ENCODE results near the gene KLHDC2.
A peak's percentile ranks its signal among the peaks of the same experiment; 100 is the strongest.
"Not testable (repeated sequence)": the region's sequence is repeated elsewhere in the genome, so short reads cannot be mapped to it uniquely, and the experiment has no call there.

The KLHDC2 gene, protein sequence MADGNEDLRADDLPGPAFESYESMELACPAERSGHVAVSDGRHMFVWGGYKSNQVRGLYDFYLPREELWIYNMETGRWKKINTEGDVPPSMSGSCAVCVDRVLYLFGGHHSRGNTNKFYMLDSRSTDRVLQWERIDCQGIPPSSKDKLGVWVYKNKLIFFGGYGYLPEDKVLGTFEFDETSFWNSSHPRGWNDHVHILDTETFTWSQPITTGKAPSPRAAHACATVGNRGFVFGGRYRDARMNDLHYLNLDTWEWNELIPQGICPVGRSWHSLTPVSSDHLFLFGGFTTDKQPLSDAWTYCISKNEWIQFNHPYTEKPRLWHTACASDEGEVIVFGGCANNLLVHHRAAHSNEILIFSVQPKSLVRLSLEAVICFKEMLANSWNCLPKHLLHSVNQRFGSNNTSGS

GRCh38 chr14:49767571-49768300, at the start of gene KLHDC2:
Gene KLHDC2 (plus strand): TSS chr14:49768153. CDS start chr14:49768469, 316 bp downstream.
- DNase-seq = peak; percentile 12

- no peak for DNase-seq
These were observed 47.2 kb upstream of the KLHDC2 start for GRCh38 chr14:49720744-49721143.

- not testable (repeated sequence) for DNase-seq
These were observed 46.1 kb upstream of the KLHDC2 start for GRCh38 chr14:49721733-49722435.

DNA sequence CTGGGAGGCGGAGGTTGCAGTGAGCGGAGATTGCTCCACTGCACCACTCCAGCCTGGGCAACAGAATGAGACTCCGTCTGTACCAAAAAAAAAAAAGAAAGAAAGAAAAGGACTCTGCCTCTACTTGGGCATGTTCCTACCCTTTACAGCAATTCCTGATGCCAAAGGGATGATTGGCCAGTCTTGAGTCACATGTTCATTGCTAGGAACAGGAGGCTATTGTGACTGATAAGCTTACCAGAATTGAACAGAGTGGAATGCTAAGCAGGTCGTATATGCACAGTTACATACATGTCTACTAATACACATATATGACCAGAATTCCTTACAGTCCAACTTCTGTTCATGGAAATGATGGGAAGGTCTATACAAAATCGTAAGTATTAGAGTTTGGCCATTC, 40.8 kb upstream of the KLHDC2 start:
- DNase-seq = no peak

DNA sequence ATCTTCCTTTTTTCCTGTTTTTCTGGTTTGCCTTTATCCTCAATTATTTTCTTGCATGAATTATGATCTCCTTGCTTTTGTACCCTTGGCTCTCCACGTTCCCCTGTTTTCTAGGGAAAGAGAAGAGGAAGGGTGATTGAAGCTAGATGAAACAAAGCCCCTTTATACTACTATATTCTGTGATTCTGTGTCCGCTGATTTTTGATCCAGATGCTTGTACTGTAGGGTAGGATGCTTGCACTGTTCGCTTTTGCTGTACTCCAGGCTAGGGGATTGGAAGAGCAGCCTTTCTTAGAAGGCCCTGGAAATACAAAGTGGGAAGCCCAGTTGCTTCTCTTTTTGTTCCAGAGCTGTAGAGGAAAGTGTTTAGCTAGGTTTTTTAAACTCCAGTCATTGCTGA, 35.1 kb upstream of the KLHDC2 start:
- DNase-seq = no peak

DNA sequence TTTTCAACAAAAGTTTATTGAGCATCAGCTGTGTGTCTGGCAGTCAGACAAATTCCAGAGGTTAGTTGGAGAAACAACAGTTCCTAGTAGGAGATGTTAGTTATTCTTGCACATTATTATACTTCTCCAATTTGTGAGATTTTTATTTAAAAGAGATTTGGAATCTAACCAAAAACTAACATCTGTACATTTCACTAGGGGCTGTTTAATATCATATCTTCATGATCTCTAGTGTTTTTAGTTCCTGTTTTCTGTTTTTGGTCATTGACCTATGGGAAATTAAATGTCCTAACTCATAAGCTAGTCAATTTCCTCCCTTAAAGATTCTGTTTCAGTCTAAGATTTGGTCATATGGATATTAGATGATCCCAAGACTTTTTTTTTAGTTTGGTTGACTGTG, 34.1 kb upstream of the KLHDC2 start:
- DNase-seq = no peak

GRCh38 chr14:49735669-49736068, 32.3 kb upstream of the KLHDC2 start:
- DNase-seq = not testable (repeated sequence)

- DNase-seq = no peak
These were observed 22.8 kb upstream of the KLHDC2 start for GRCh38 chr14:49745191-49745590.

DNA sequence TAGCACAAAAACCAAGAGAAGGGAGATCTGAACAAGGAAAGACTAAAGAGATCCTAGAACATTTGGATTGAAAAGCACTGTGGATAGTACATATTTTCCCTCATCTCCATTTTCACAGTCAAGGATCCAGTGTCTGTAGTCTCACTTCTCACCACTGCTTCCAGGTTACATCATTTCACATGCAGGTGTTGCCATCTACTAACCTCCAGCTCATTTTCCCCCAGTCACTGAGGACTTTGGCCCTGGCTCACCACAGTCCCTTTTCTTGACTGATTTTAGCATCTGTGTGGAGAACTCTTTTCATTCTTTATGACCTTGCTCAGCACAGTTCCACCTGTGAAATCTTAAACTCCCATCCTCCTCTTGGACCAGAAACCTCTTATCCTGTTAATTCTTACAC, 21.5 kb upstream of the KLHDC2 start:
- DNase-seq = not testable (repeated sequence)

DNA sequence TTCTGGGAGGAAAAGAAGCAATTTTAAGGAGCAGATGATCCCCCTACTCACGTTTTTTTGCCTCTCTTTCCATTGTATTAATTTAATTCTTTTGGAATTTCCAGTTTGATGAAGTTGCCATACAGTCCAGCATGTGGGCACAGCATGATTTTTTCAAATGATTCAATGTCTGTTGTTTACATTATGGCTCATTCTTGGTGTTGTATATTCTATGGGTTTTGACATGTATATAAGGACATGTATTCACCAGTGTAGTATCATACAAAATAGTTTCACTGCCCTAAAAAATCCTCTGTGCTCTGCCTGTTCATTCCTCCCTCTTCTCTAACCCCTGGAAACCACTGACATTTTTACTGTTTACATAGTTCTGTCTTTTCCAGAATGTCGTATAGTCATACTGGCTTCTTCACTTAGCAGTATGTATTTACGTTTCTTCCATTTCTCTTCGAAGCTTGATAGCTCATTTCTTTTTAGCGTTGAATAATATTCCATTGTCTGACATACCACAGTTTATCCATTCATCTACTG, 13.3 kb upstream of the KLHDC2 start:
- DNase-seq = no peak

- DNase-seq = no peak
These were observed 12.6 kb upstream of the KLHDC2 start for GRCh38 chr14:49755378-49755777.

GRCh38 chr14:49761839-49762551, 6.0 kb upstream of the KLHDC2 start:
- DNase-seq = no peak

- no peak for DNase-seq
These were observed 1.1 kb upstream of the KLHDC2 start for GRCh38 chr14:49766839-49767238.

DNA sequence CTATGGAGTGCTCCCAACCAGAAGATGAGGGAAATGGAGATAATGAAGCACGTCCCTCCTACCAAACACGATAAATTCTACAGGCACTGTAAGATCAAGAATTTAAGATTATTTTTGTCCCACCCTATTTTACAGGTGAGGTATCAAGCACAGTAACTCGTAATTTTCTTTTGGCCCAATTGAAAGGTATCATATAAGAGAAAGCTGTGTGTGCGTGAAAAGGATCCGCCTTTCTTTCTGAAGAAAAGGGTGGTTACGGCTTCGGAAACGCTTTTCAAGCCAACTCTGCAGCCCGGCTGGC, 733 bp upstream of the KLHDC2 start:
- DNase-seq = no peak

DNA sequence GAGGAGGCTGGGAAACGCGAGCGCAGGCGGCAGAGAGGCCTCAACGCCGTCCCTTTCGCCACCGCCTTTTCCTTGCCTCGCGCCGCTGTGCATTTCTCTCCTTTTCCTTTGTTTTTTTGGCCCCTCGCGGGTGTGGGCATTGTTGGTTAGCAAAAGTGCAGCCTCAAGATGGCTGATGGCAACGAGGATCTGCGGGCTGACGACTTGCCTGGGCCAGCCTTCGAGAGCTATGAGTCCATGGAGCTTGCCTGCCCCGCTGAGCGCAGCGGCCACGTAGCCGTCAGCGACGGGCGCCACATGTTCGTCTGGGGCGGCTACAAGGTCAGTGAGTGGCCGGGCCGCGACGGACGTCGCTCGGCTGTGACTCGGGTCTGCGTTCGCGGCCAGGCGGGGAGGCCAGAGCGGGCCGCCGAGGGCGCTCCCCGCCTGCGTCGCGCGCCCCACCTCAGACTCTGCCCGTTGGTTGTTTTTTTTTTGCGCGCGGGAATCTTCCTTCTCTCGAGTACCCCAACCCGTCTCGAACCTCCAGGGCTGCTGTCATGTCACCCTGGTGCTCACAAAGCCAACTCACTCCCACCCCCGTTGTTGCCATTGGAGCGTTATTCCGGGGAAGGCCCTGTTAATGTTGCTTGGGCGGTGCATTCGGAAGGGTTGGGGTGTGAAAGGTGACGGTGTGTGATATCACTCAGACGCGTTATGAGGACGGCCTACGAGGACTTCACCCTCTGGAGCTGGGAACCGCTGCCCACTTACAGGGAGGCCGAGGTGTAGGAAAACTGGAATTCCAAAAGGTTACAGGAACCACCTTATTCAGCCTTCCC, 558 bp downstream of the KLHDC2 start:
- DNase-seq = no peak

DNA sequence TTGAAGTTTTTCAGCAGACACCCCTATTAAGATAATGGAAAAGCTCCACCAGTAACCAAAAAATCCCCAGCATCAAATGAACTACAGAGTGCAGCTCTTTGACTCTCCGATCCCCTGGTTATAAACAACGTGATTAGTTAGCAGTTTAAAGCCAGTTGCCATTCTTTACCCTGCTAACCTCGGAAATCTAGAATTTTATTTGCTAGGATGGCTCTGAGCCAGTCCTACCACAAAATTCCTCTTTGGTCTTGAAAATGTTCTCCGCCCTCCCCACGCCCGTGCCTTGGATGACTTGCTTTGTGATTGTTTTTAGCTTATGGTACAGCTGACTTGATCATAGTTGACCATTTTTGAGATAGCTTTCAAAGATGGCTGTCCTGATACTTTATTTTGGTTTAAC, 1.2 kb downstream of the KLHDC2 start:
- DNase-seq = no peak

DNA sequence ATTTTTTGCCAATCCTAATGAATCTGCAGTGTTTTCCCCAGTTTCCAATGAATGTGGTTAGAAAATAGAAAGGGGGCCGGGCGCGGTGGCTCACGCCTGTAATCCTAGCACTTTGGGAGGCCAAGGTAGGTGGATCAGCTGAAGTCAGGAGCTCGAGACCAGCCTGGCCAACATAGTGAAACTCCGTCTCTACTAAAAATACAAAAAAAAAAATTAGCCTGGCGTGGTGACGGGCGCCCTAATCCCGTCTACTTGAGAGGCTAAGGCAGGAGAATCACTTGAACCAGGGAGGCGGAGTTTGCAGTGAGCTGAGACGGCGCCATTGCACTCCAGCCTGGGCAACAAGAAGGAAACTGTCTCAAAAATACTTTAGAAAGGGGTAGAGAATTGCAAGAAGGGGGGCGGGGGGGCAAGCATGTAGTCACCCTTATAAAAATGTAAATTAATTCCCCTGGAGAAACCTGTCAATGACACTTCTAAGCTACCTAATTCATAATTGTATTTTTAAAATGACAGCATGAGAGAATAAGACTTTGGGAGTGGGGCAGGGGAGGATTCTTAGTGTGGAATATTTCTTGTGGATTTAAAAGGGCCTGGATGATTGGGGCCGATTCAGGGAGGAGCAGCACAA, 1.7 kb downstream of the KLHDC2 start:
- DNase-seq = no peak

DNA sequence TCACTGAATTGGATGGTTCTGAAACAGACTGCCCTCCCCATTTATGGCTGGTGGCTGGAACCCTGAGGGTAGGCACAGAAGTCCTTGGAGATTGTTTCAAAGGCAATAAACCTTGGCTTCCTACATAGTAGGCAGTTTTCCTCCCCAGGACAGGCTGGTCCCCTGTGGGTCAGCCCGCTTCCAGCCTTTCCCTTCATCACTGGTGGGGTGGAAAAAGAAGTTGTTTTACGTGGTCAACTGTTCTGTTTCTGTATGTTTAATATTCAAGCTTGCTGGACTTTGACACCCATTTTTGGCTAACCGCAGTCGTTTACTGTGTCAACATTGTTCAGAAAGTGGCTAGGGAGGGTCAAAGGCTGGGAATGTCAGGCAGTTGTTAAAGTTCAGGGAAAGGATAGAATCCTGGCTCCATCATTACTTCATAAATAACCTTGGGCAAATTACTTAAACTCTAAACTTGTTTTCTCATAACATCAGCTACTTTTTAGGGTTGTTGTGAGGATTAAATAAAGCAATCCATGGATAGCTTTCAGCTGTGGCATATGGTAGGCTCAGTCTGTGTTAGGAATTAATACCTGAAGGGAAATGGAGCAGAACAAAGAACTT, 2.4 kb downstream of the KLHDC2 start:
- DNase-seq = no peak

GRCh38 chr14:49771691-49772090, 3.7 kb downstream of the KLHDC2 start:
- not testable (repeated sequence) for DNase-seq

- no peak for DNase-seq
These were observed 6.2 kb downstream of the KLHDC2 start for GRCh38 chr14:49774106-49774505.

- no peak for DNase-seq
These were observed 10.5 kb downstream of the KLHDC2 start for GRCh38 chr14:49778421-49778820.
